SK-N-SH treated with all-trans-retinoic acid at 6 μM for 48 hours (cell line): ENCODE results near the gene PLA2G3.

Experiments used
- ARNTL ChIP-seq: fragments of 450-650 bp; formaldehyde crosslinking; IDR thresholded peaks from 2 replicates; pipeline ENCODE4 v1.5.0; 2020; ENCODE audit warnings: low read depth, mild to moderate bottlenecking, moderate library complexity, borderline replicate concordance
- CSDC2 ChIP-seq: fragments of 250-450 bp; sonication (Bioruptor Pico); IDR thresholded peaks from 2 replicates; pipeline ENCODE4 v1.5.0; 2020; ENCODE audit warnings: mild to moderate bottlenecking, moderate library complexity
- ESRRG ChIP-seq: fragments of 250-450 bp; sonication (Bioruptor Pico); IDR thresholded peaks from 2 replicates; pipeline ENCODE4 v1.6.1; 2021; ENCODE audit warnings: mild to moderate bottlenecking
- SNAI2 ChIP-seq: fragments of 250-450 bp; sonication (Bioruptor Pico); IDR thresholded peaks from 2 replicates; pipeline ENCODE4 v1.5.0; 2020; ENCODE audit warnings: mild to moderate bottlenecking, moderate library complexity
- TOX ChIP-seq: fragments of 250-450 bp; sonication (Bioruptor Pico); IDR thresholded peaks from 2 replicates; pipeline ENCODE4 v1.8.0; 2021; ENCODE audit warnings: mild to moderate bottlenecking, moderate library complexity, borderline replicate concordance
- TF ChIP-seq, protein P1 (sequence below): fragments of 250-450 bp; sonication (Bioruptor Pico); IDR thresholded peaks from 2 replicates; pipeline ENCODE4 v1.5.0; 2020; ENCODE audit warnings: mild to moderate bottlenecking, moderate library complexity

Gene PLA2G3

DNA sequence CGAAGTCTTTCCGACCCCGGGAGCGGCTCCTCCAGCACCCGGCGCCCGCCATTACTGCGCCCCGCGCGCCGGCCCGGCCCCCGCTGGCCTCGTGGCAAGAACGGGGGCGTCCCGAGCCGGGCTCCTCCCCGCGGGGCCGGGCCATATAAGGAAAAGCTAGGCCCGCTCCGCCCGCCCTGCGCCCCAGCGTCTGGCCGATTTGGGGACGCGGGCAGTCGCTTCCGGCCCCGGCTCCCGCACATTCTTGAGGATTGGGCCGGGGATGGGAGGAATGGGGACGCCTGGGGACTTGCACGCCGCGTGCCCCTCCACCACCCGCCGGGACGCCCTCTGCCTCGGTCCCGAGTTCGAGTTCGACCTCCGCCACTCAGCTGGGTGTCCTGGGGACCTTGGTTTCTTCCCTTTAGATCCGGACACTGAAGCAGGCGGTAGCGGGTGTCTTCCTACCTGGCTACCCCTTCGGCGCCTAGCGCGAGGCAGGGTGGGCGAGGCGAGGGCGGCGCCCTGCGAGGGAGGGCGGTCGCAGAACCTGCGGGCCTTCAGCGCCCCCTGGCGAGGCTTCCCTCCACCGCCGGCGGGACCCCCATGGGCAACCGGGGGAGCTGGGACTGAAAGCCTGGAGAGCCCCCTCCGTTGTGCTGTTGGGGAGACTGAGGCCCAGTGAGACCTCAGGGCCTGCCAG lies 55.4 kb downstream of the PLA2G3 start (continued):
- TF ChIP-seq, protein P1, sequence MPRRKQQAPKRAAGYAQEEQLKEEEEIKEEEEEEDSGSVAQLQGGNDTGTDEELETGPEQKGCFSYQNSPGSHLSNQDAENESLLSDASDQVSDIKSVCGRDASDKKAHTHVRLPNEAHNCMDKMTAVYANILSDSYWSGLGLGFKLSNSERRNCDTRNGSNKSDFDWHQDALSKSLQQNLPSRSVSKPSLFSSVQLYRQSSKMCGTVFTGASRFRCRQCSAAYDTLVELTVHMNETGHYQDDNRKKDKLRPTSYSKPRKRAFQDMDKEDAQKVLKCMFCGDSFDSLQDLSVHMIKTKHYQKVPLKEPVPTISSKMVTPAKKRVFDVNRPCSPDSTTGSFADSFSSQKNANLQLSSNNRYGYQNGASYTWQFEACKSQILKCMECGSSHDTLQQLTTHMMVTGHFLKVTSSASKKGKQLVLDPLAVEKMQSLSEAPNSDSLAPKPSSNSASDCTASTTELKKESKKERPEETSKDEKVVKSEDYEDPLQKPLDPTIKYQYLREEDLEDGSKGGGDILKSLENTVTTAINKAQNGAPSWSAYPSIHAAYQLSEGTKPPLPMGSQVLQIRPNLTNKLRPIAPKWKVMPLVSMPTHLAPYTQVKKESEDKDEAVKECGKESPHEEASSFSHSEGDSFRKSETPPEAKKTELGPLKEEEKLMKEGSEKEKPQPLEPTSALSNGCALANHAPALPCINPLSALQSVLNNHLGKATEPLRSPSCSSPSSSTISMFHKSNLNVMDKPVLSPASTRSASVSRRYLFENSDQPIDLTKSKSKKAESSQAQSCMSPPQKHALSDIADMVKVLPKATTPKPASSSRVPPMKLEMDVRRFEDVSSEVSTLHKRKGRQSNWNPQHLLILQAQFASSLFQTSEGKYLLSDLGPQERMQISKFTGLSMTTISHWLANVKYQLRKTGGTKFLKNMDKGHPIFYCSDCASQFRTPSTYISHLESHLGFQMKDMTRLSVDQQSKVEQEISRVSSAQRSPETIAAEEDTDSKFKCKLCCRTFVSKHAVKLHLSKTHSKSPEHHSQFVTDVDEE (CRISPR knock-in tag): no peak
- TF ChIP-seq TOX (CRISPR knock-in tag) (no peak), ESRRG (CRISPR knock-in tag) (no peak), SNAI2 (no peak), ARNTL (no peak), CSDC2 (no peak)
- TF ChIP-seq, all 23 proteins: peak for 0
